Pancreas (tissue), 10 donors: ENCODE measurements around the gene TPSG1. TPM values are rescaled to one million over a fixed set of nuclear protein-coding genes. Genes with fewer than 3 reads are reported as not detected.
"Not testable (repeated sequence)": the region's sequence is repeated elsewhere in the genome, so short reads cannot be mapped to it uniquely, and the experiment has no call there.

Experiments
- ATAC-seq, 4 donors: fragments of 200-7000 bp; cut with Tn5 transposase; one replicate each; pipeline versions ENCODE4 v1.8.0 to v1.9.1; 2020; ENCODE audit warnings: mild to moderate bottlenecking in 4 of 4, moderate library complexity in 4 of 4
- DNase-seq, 6 donors: peaks; one replicate each; pipeline ENCODE4 v3.0.0-alpha.2; 2020
- FAIRE-seq: peaks from 2 replicates; lab custom pipeline; 2012; peaks lifted over from hg19 to GRCh38; lab: Jason Lieb, UNC
- H3K27ac ChIP-seq, 4 donors: fragments of 200-600 bp; sonication (generic); 1 replicate in 3 of 4; 2 replicates in 1 of 4; pipeline versions ENCODE4 v1.5.0 to v1.8.0; 2020
- H3K27me3 ChIP-seq, 4 donors: fragments of 200-600 bp; one replicate each; pipeline ENCODE4 v1.8.0; 2021
- H3K36me3 ChIP-seq, 3 donors: fragments of 200-600 bp; sonication (generic) in 1 of 3; one replicate each; pipeline versions ENCODE4 v1.5.0 to v1.8.0; 2020 to 2021
- H3K4me1 ChIP-seq, 3 donors: fragments of 200-600 bp; one replicate each; pipeline ENCODE4 v1.8.0; 2021
- H3K4me3 ChIP-seq, 4 donors: fragments of 200-600 bp; sonication (generic) in 2 of 4; one replicate each; pipeline versions ENCODE4 v1.5.0 to v1.8.0; 2020 to 2021
- H3K9me3 ChIP-seq, 4 donors: fragments of 200-600 bp; one replicate each; pipeline ENCODE4 v1.8.0; 2021
- CTCF ChIP-seq, 4 donors: fragments of 200-600 bp; sonication (generic) in 3 of 4; IDR thresholded peaks; one replicate each; pipeline versions ENCODE4 v1.5.0 to v1.8.0; 2021; ENCODE audit warnings: antibody characterized with exemption in 4 of 4
- WGBS, 2 donors: extraction: QIAGEN DNeasy Blood & Tissue Kit; methylation state at CpG; one replicate each; pipeline ENCODE4 v1.1.7; 2013; 5-methylcytosine and 5-hydroxymethylcytosine counted together
- intact Hi-C, 3 donors: fragments of 100-400 bp; cut with DNase I; formaldehyde crosslinking; loops; one replicate each; pipeline versions ENCODE4 v1.11.1 to v1.14.2; 2022
- polyA plus RNA-seq, 2 donors: library from polyadenylated mRNA; stranded (reverse); fragments of 200-250 nt; gene quantifications; one replicate each; pipeline ENCODE4 v1.2.3, GENCODE V29; 2013
- total RNA-seq, 6 donors: library from RNA; stranded (reverse); fragmentation: NEBNext Ultra II Directional in 4 of 6; extraction: Animal tissue kit (Norgen Biotek cat#: 25700) in 4 of 6; gene quantifications; one replicate each; pipeline versions ENCODE4 v1.2.1 to v1.2.4, GENCODE V29; 2021 to 2023
- donor health status: healthy with polysubstance abuse.
- donor health status: DM: no; HTN: no; CAD: no; lungs with moderate emphysema.
- donor health status: DM: no; HTN: no; CAD: no.
- donor health status: control.
- donor health status: control.
- donor health status: Bipolar disorder and iron deficiency.
- donor health status: DM: yes; HTN: yes; CAD: no.
- donor health status: DM: no; HTN: no; CAD: no.
- donor health status: DM: no; HTN: no; CAD: no.
- donor health status: DM: yes; HTN: yes; CAD: no.

Gene TPSG1
- total and polyA plus RNA-seq, 8 donors: 0.12 to 0.26 TPM; not detected in 6

GRCh38 chr16:1245452-1246020, 20.5 kb upstream of the TPSG1 start:
- 51 to 57% methylated on average over 22 of the region's 22 CpGs for WGBS, 2 donors
- Histone ChIP-seq H3K36me3 (no peaks in the 10 kb centered on the region), H3K27me3 (no peaks in the 10 kb centered on the region), H3K4me3 (no peak overlapping the region), H3K27ac (no peak overlapping the region), H3K4me1 (no peaks in the 10 kb centered on the region), H3K9me3 (no peaks in the 10 kb centered on the region)
- no peak for TF ChIP-seq CTCF (IDR thresholded peaks at IDR 0.05)
- FAIRE-seq: no peak
- intact Hi-C loops: no loop called here
- no peak for ATAC-seq
- DNase-seq: no peak

GRCh38 chr16:1244881-1245280, 19.8 kb upstream of the TPSG1 start:
- no peak for TF ChIP-seq CTCF (IDR thresholded peaks at IDR 0.05)
- ATAC-seq: peak in 1 of 4 donors; percentile 4
- H3K27me3 ChIP-seq: no peaks in the 10 kb centered on the region
- H3K36me3 ChIP-seq: no peaks in the 10 kb centered on the region
- no peaks in the 10 kb centered on the region for H3K9me3 ChIP-seq
- no peak for DNase-seq
- WGBS, 2 donors: 63 to 72% methylated on average over 12 of the region's 12 CpGs
- intact Hi-C loops: no loop called here
- no peak overlapping the region for H3K27ac ChIP-seq
- no peak for FAIRE-seq
- H3K4me3 ChIP-seq: no peak overlapping the region
- no peaks in the 10 kb centered on the region for H3K4me1 ChIP-seq

GRCh38 chr16:1243907-1244850, 19.1 kb upstream of the TPSG1 start:
- 37 to 38% methylated on average over 24 to 28 of the region's 32 CpGs for WGBS, 2 donors
- ATAC-seq (peak in 3 of 4 donors; percentile 6 to 76 (median 19)), DNase-seq (peak in 2 of 6 donors; percentile 52 to 60)

GRCh38 chr16:1243363-1243762, 18.3 kb upstream of the TPSG1 start:
- WGBS, 2 donors: 33 to 35% methylated on average over 7 of the region's 11 CpGs
- H3K4me1 ChIP-seq, H3K9me3 ChIP-seq, H3K27ac ChIP-seq, H3K27me3 ChIP-seq, FAIRE-seq, H3K36me3 ChIP-seq, ATAC-seq, H3K4me3 ChIP-seq, intact Hi-C loops: not testable (repeated sequence)
- DNase-seq: peak in 1 of 6 donors; percentile 14

More at GRCh38 chr16:1243907-1244850, 19.1 kb upstream of the TPSG1 start:
- H3K9me3 ChIP-seq, H3K4me3 ChIP-seq, intact Hi-C loops, H3K4me1 ChIP-seq, H3K36me3 ChIP-seq, H3K27ac ChIP-seq, FAIRE-seq, H3K27me3 ChIP-seq: not testable (repeated sequence)

- intact Hi-C loops, H3K9me3 ChIP-seq, H3K4me1 ChIP-seq, H3K27me3 ChIP-seq, FAIRE-seq, H3K4me3 ChIP-seq, H3K27ac ChIP-seq, ATAC-seq, H3K36me3 ChIP-seq: not testable (repeated sequence)
- WGBS, 2 donors: 65 to 84% methylated on average over 10 to 11 of the region's 15 CpGs
- peak in 1 of 6 donors; percentile 8 for DNase-seq
These were observed 16.0 kb upstream of the TPSG1 start for GRCh38 chr16:1241081-1241480.

- ATAC-seq, H3K27ac ChIP-seq, H3K4me3 ChIP-seq, H3K9me3 ChIP-seq, FAIRE-seq, H3K4me1 ChIP-seq, H3K36me3 ChIP-seq, intact Hi-C loops, H3K27me3 ChIP-seq: not testable (repeated sequence)
- WGBS, 2 donors: 51 to 68% methylated on average over 4 to 6 of the region's 12 CpGs
- peak in 2 of 6 donors; percentile 6 to 56 for DNase-seq
These were observed 15.4 kb upstream of the TPSG1 start, which contains the start of gene TPSAB1 for GRCh38 chr16:1240436-1240835. Gene TPSAB1, plus strand, starts transcription at chr16:1240705. Its CDS starts 234 bp downstream, at chr16:1240939.

GRCh38 chr16:1239575-1239974, 14.5 kb upstream of the TPSG1 start:
- ATAC-seq, H3K4me3 ChIP-seq, H3K4me1 ChIP-seq, FAIRE-seq, H3K27me3 ChIP-seq, H3K36me3 ChIP-seq, intact Hi-C loops, H3K9me3 ChIP-seq, H3K27ac ChIP-seq: not testable (repeated sequence)
- 68 to 71% methylated on average over 7 to 9 of the region's 9 CpGs for WGBS, 2 donors
- DNase-seq: peak in 2 of 6 donors; percentile 17 to 78

GRCh38 chr16:1238909-1239308, 13.8 kb upstream of the TPSG1 start:
- H3K27me3 ChIP-seq, H3K27ac ChIP-seq, H3K9me3 ChIP-seq, H3K4me3 ChIP-seq, intact Hi-C loops, FAIRE-seq, H3K4me1 ChIP-seq, H3K36me3 ChIP-seq: not testable (repeated sequence)
- peak in 2 of 6 donors; percentile 4 to 19 for DNase-seq
- WGBS, 2 donors: 57 to 59% methylated on average over 10 to 19 of the region's 23 CpGs
- ATAC-seq: peak in 1 of 4 donors; percentile 21
